CD4-positive, alpha-beta T cell treated with Interleukin-17A for 1 hour (primary cell): ENCODE measurements around the gene PHLPP1.

Experiments
- DNase-seq: peaks from one replicate; pipeline ENCODE4 v3.0.0-alpha.2; 2020

PHLPP1 gene

GRCh38 chr18:62987859-62988258 is 272.5 kb downstream of the PHLPP1 start:
- DNase-seq: no peak

- DNase-seq: no peak
Measured at GRCh38 chr18:62988471-62988870, 273.1 kb downstream of the PHLPP1 start.

GRCh38 chr18:62989195-62989594 is 273.9 kb downstream of the PHLPP1 start:
- no peak for DNase-seq

- DNase-seq: no peak
Measured at GRCh38 chr18:62990653-62991052, 275.3 kb downstream of the PHLPP1 start.

- DNase-seq: no peak
Measured at GRCh38 chr18:62991389-62991788, 276.0 kb downstream of the PHLPP1 start.

GRCh38 chr18:62991959-62992358 is 276.6 kb downstream of the PHLPP1 start:
- no peak for DNase-seq

GRCh38 chr18:62992877-62993365 is 277.6 kb downstream of the PHLPP1 start:
- no peak for DNase-seq

GRCh38 chr18:62996566-62996965 is 281.2 kb downstream of the PHLPP1 start:
- DNase-seq: no peak

GRCh38 chr18:62997076-62997475 is 281.7 kb downstream of the PHLPP1 start:
- DNase-seq: no peak

- DNase-seq: no peak
Measured at GRCh38 chr18:62998443-62998842, 283.1 kb downstream of the PHLPP1 start.

- DNase-seq: no peak
Measured at GRCh38 chr18:62999392-62999791, 284.1 kb downstream of the PHLPP1 start.

- no peak for DNase-seq
Measured at GRCh38 chr18:62999921-63000320, 284.6 kb downstream of the PHLPP1 start.

GRCh38 chr18:63000839-63001238 is 285.5 kb downstream of the PHLPP1 start:
- DNase-seq: no peak

GRCh38 chr18:63001861-63002260 is 286.5 kb downstream of the PHLPP1 start:
- DNase-seq: no peak

GRCh38 chr18:63002305-63002704 is 287.0 kb downstream of the PHLPP1 start:
- DNase-seq: no peak

- no peak for DNase-seq
Measured at GRCh38 chr18:63002803-63003445, 287.6 kb downstream of the PHLPP1 start.

- DNase-seq: no peak
Measured at GRCh38 chr18:63003899-63004298, 288.6 kb downstream of the PHLPP1 start.

- no peak for DNase-seq
Measured at GRCh38 chr18:63004466-63005089, 289.2 kb downstream of the PHLPP1 start.

- no peak for DNase-seq
Measured at GRCh38 chr18:63005306-63005705, 290.0 kb downstream of the PHLPP1 start.

- no peak for DNase-seq
Measured at GRCh38 chr18:63007231-63007630, 291.9 kb downstream of the PHLPP1 start.

GRCh38 chr18:63016270-63016669 is 300.9 kb downstream of the PHLPP1 start:
- DNase-seq: peak; percentile 71

GRCh38 chr18:63017076-63017475 is 301.7 kb downstream of the PHLPP1 start:
- DNase-seq: no peak

GRCh38 chr18:63017977-63018376 is 302.6 kb downstream of the PHLPP1 start:
- DNase-seq: no peak

- no peak for DNase-seq
Measured at GRCh38 chr18:63022429-63023022, 307.2 kb downstream of the PHLPP1 start.
